Measurements from ENCODE around the gene KRTAP9-6.
"Not testable (repeated sequence)": the region's sequence is repeated elsewhere in the genome, so short reads cannot be mapped to it uniquely, and the experiment has no call there.

KRTAP9-6 gene, protein sequence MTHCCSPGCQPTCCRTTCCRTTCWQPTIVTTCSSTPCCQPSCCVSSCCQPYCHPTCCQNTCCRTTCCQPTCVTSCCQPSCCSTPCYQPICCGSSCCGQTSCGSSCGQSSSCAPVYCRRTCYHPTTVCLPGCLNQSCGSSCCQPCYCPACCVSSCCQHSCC
- long read RNA-seq, donor 1: 0 reads
- long read RNA-seq, donor 2: 0 reads
- long read RNA-seq, donor 3: 0 reads
- long read RNA-seq, donor 4: 0 reads
- long read RNA-seq, donor 5: 0 reads
- long read RNA-seq, donor 6: 0 reads
- long read RNA-seq, donor 7: 0 reads
- long read RNA-seq, donor 8: 0 reads

DNA sequence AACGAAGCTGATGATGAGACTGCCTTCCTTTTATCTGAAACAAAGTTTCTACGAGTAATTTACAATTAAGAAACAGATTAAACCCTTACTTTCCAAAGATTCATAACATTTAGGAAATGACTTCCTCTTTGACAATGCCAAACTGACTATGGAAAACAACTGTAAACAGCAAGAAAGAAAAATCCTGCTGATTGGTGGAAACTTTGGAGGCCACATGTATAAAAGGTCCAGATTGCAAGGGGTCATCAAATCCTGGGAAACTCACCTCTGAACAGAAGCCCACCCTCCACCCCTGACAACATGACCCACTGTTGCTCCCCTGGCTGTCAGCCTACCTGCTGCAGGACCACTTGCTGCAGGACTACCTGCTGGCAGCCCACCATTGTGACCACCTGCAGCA is at the start of gene KRTAP9-6:
TSS of gene KRTAP9-6 (plus strand) at position 301 of the 400 bp plus-strand sequence. CDS start at position 301, 0 bp downstream.
- no peak for DNase-seq

GRCh38 chr17:41215681-41216080 is 49.5 kb upstream of the KRTAP9-6 start:
- DNase-seq: no peak

- no peak for DNase-seq
Measured at GRCh38 chr17:41223821-41224220, 41.4 kb upstream of the KRTAP9-6 start.

GRCh38 chr17:41226051-41226450 is 39.1 kb upstream of the KRTAP9-6 start:
- DNase-seq: no peak

- DNase-seq: not testable (repeated sequence)
Measured at GRCh38 chr17:41226598-41227095, 38.5 kb upstream of the KRTAP9-6 start, which contains the start of gene KRTAP9-2. Gene KRTAP9-2, plus strand, starts transcription at chr17:41226648. Its CDS starts 7 bp downstream, at chr17:41226655.

- DNase-seq: no peak
Measured at GRCh38 chr17:41230094-41230493, 35.1 kb upstream of the KRTAP9-6 start.

DNA sequence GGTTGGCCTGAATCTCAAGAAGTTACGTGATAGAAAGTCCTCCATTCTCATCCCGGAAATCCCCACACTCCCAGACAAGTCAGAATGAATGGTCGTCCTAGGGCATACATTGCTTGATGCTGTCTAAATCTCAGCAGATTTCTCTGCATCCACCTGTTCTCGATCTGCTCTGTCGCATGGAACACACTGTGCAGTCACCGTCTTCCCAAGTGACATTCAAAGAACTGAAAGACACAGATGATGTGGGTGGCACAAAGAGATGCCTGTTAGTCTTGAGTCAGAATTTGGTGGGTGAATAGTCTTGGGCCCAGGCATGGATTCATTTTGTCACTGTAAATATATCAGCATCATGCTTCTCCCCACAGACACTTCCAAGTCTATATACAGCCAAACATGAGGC is 33.4 kb upstream of the KRTAP9-6 start:
- DNase-seq: no peak

GRCh38 chr17:41232399-41233105 is 32.6 kb upstream of the KRTAP9-6 start, which contains the start of gene KRTAP9-3:
Gene KRTAP9-3, plus strand, starts transcription at chr17:41232449. Its CDS starts 53 bp downstream, at chr17:41232502.
- DNase-seq: not testable (repeated sequence)

- DNase-seq: not testable (repeated sequence)
Measured at GRCh38 chr17:41237116-41237515, 28.1 kb upstream of the KRTAP9-6 start.

DNA sequence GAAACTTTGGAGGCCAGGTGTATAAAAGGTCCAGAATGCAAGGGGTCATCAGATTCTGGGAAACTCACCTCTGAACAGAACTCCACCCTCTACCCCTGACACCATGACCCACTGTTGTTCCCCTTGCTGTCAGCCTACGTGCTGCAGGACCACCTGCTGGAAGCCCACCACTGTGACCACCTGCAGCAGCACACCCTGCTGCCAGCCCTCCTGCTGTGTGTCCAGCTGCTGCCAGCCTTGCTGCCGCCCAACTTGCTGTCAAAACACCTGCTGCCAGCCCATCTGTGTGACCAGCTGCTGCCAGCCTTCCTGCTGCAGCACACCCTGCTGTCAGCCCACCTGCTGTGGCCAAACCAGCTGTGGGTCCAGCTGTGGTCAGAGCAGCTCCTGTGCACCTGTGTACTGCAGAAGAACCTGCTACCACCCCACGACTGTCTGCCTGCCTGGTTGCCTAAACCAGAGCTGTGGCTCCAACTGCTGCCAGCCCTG is 27.2 kb upstream of the KRTAP9-6 start, which contains the start of gene KRTAP9-8:
TSS of gene KRTAP9-8 (plus strand) at position 51 of the 489 bp plus-strand sequence. CDS start at position 104, 53 bp downstream.
- not testable (repeated sequence) for DNase-seq

DNA sequence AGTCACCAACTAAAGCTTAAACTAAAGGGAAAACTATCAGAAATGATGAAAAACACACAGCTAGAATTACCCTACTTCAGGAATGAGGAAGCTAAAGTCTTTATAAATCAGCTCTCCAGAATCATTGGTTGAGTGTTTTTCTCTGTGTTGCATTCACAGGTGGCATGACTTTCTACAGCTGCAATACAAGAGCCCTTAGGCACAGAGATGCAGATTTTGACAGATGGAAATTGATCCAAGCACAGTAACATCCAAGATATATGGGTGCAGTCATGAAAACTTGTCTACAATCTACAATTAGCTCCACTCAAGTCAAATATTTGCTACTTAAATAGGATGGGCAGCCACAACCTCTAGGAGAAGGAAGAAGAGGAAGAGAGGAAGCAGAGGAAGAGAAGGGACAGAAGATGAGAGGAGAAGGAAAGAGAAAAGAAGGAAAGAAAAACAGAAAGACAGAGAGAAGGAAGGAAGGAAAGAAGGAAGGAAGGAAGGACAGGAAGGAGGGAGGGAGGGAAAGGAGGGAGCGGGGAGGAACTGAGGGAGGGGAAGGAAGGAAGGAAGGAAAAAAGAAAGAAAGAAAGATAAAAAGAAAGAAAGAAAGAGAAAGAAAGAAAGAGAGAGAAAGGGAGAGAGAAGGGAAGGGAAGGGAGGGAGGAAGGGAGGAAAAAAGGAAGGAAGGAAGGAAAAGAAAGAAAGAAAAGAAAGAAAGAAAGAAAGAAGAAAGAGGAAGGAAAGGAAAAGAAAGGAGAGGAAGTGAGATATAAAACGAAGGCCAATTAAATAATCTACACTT is 18.0 kb upstream of the KRTAP9-6 start:
- not testable (repeated sequence) for DNase-seq

- not testable (repeated sequence) for DNase-seq
Measured at GRCh38 chr17:41249637-41250240, 15.4 kb upstream of the KRTAP9-6 start, which contains the start of gene KRTAP9-4. Gene KRTAP9-4, plus strand, starts transcription at chr17:41249687. Its CDS starts 34 bp downstream, at chr17:41249721.

GRCh38 chr17:41251261-41251660 is 13.9 kb upstream of the KRTAP9-6 start:
- DNase-seq: no peak

- no peak for DNase-seq
Measured at GRCh38 chr17:41254861-41255260, 10.3 kb upstream of the KRTAP9-6 start.

GRCh38 chr17:41255381-41256290 is 9.5 kb upstream of the KRTAP9-6 start, which contains the start of gene KRTAP9-9:
Gene KRTAP9-9, plus strand, starts transcription at chr17:41255384.
- DNase-seq: not testable (repeated sequence)

GRCh38 chr17:41256291-41256685 is 8.9 kb upstream of the KRTAP9-6 start:
- DNase-seq: no peak

DNA sequence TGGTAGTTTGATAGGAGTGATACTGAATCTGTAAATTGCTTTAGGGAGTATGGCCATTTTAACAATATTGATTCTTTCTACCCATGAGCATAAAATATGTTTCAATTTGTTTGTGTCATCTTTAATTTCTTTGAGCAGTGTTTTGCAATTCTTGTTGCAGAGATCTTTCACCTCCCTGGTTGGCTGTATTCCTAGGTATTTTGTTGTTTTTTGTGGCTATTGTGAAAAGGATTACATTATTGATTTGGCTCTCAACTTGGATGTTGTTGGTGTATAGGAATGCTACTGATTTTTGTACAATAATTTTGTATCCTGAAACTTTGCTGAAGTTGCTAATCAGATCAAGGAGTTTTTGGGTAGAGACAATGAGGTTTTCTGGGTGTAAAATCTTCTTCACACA is 6.8 kb upstream of the KRTAP9-6 start:
- DNase-seq: no peak

- no peak for DNase-seq
Measured at GRCh38 chr17:41263212-41263611, 2.0 kb upstream of the KRTAP9-6 start.

- no peak for DNase-seq
Measured at GRCh38 chr17:41264599-41264998, 579 bp upstream of the KRTAP9-6 start.

- no peak for DNase-seq
Measured at GRCh38 chr17:41267711-41268110, 2.5 kb downstream of the KRTAP9-6 start.

All from right kidney (tissue), 9 donors.